Psoas muscle (tissue), 8 donors: ENCODE results near the gene CUBN. TPM values are rescaled to one million over a fixed set of nuclear protein-coding genes. Genes with fewer than 3 reads are reported as not detected.
A peak's percentile ranks its signal among the peaks of the same experiment; 100 is the strongest.

ENCODE experiments used
- ATAC-seq, 4 donors: fragments of 200-7000 bp; cut with Tn5 transposase; one replicate each; pipeline ENCODE4 v1.9.1; 2020; ENCODE audit warnings: moderate library complexity in 3 of 4, mild to moderate bottlenecking in 2 of 4
- DNase-seq, 2 donors: peaks; one replicate each; pipeline ENCODE4 v3.0.0-alpha.2; 2020
- H3K27ac ChIP-seq: fragments of 200-600 bp; one replicate; pipeline ENCODE4 v1.8.0; 2022
- H3K27me3 ChIP-seq, 3 donors: fragments of 200-600 bp in 1 of 3; one replicate each; pipeline versions ENCODE4 v1.6.1 to v1.8.0; 2013 to 2022; ENCODE audit warnings: low read length in 2 of 3, mild to moderate bottlenecking in 2 of 3, moderate library complexity in 1 of 3; ENCODE audit not compliant: insufficient read depth in 3 of 3
- H3K36me3 ChIP-seq, 2 donors: fragments of 200-600 bp in 1 of 2; one replicate each; pipeline versions ENCODE4 v1.6.1 to v1.8.0; 2013 to 2022; ENCODE audit warnings: low read depth in 1 of 2, mild to moderate bottlenecking in 1 of 2, moderate library complexity in 1 of 2; ENCODE audit not compliant: insufficient read depth in 1 of 2
- H3K4me1 ChIP-seq: fragments of 200-600 bp; one replicate; pipeline ENCODE4 v1.8.0; 2022
- H3K4me3 ChIP-seq: fragments of 200-600 bp; one replicate; pipeline ENCODE4 v1.8.0; 2022; ENCODE audit warnings: mild to moderate bottlenecking
- H3K9me3 ChIP-seq: fragments of 200-600 bp; one replicate; pipeline ENCODE4 v1.8.0; 2022
- CTCF ChIP-seq: fragments of 200-600 bp; IDR thresholded peaks from one replicate; pipeline ENCODE4 v1.8.0; 2022; ENCODE audit warnings: antibody characterized with exemption
- WGBS, 3 donors: extraction: QIAGEN DNeasy Blood & Tissue Kit; methylation state at CpG; one replicate each; pipeline versions ENCODE4 v1.1.6 to v1.1.7; 2013; 5-methylcytosine and 5-hydroxymethylcytosine counted together
- intact Hi-C, 2 donors: fragments of 100-400 bp; cut with DNase I; formaldehyde crosslinking; loops; one replicate each; pipeline versions ENCODE4 v1.11.0 to v1.14.2; 2022
- polyA plus RNA-seq, 3 donors: library from polyadenylated mRNA; stranded (reverse); fragments of 200-250 nt; gene quantifications; one replicate each; pipeline ENCODE4 v1.2.3, GENCODE V29; 2013
- total RNA-seq, 4 donors: library from RNA; stranded (reverse); fragmentation: NEBNext Ultra II Directional in 2 of 4; extraction: Animal tissue kit (Norgen Biotek cat#: 25700) in 2 of 4; gene quantifications; one replicate each; pipeline versions ENCODE4 v1.2.1 to v1.2.4, GENCODE V29; 2021 to 2023
- donor health status: healthy with polysubstance abuse.
- donor health status: DM: no; HTN: no; CAD: no; lungs with moderate emphysema.
- donor health status: Bipolar disorder and iron deficiency.
- donor health status: healthy.
- donor health status: DM: yes; HTN: yes; CAD: no.
- donor health status: DM: no; HTN: no; CAD: no.
- donor health status: DM: no; HTN: no; CAD: no.
- donor health status: DM: yes; HTN: yes; CAD: no.

Gene CUBN
- total and polyA plus RNA-seq, 7 donors = 0.07 to 1.1 (median 0.22) TPM

GRCh38 chr10:16811292-16811691 lies 318.3 kb downstream of the CUBN start:
- WGBS, 3 donors = 66 to 71% (median 67%) methylated on average over 3 of the region's 3 CpGs
- no peaks in the 10 kb centered on the region for H3K27me3 ChIP-seq
- ATAC-seq (no peak), DNase-seq (no peak)
- intact Hi-C loops = loop anchor here in 1 of 2 donors (10.0 kb wide), 3 partner anchors 376 to 1844 kb away; partner anchors contain the start of genes ARL5B, NSUN6 and PTER
- no peaks in the 10 kb centered on the region for H3K36me3 ChIP-seq
- H3K9me3 ChIP-seq = no peaks in the 10 kb centered on the region
- peaks cover 12% of the 10 kb centered on the region for H3K4me1 ChIP-seq
- no peak overlapping the region for H3K4me3 ChIP-seq
- no peak overlapping the region for H3K27ac ChIP-seq
- TF ChIP-seq CTCF = no peak

DNA sequence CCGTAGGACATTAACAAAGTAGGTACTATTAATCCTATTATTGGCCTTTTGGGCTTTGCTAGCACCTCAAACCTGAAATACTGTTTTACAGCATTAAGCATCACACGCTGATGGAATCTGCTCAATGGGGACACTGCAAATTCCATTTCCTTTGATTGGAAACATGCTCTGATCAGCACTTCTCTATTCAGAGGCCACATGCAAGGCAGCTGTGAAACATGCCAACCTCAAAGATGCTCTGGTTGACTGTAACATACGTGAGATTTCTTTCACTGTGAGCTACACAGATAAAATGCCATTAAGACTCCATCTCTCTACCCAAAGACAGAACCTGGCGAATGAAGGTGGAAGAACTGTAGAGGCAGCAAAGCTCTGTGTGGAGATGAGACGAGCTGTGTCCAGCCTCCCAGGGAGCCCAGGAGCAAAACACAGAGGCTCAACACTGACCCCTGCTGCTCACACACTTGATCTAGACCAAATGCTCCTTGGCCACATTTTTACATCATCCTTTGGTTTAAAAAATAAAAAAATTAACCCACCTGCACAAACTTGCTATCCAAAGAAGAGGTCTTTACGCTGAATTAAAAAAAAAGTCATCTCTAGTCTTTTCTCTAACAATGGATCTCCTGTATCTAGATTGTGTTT lies 320.4 kb downstream of the CUBN start:
- H3K36me3 ChIP-seq = peaks cover 0 to 3% of the 10 kb centered on the region in 2 donors
- peaks cover 6% of the 10 kb centered on the region for H3K4me1 ChIP-seq
- no peak overlapping the region for H3K27ac ChIP-seq
- no peaks in the 10 kb centered on the region for H3K9me3 ChIP-seq
- ATAC-seq = peak; percentile 52 to 81 (median 78)
- no peak overlapping the region for H3K4me3 ChIP-seq
- no peaks in the 10 kb centered on the region for H3K27me3 ChIP-seq
- intact Hi-C loops = loop anchor here in 1 of 2 donors (10.0 kb wide), 1 partner anchor 904 kb away; no protein-coding TSS in a partner anchor
- DNase-seq = peak in 1 of 2 donors; percentile 23
- 69 to 79% (median 78%) methylated on average over 6 of the region's 6 CpGs for WGBS, 3 donors
- peak; percentile 57 for TF ChIP-seq CTCF

GRCh38 chr10:16804123-16804522 lies 325.5 kb downstream of the CUBN start:
- WGBS, 3 donors = 87 to 96% (median 87%) methylated on average over 4 of the region's 4 CpGs
- Histone ChIP-seq H3K27ac (no peak overlapping the region), H3K27me3 (no peaks in the 10 kb centered on the region), H3K4me1 (peaks cover 35% of the 10 kb centered on the region), H3K36me3 (peaks cover 0 to 3% of the 10 kb centered on the region in 2 donors), H3K4me3 (no peak overlapping the region), H3K9me3 (no peaks in the 10 kb centered on the region)
- no peak for DNase-seq
- no peak for TF ChIP-seq CTCF
- intact Hi-C loops = loop anchor here in 1 of 2 donors (10.0 kb wide), 1 partner anchor 899 kb away; no protein-coding TSS in a partner anchor
- no peak for ATAC-seq

DNA sequence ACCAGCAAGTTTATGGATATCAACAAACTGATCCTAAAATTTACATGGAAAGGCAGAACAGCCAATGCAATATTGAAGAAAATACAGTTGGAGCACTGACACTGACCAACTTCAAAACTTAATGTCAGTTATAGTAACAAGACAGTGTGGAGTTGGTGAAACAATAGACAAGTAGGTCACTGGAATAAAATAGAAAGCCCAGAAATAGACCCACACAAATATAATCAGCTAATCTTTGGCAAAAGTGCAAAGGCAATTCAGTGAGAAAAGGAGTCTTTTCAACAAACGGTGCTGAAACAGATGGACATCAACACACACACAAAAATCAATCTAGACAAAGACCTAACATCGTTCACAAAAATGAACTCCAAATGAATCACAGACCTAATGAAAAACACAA lies 326.1 kb downstream of the CUBN start:
- Histone ChIP-seq H3K4me1 (peaks cover 37% of the 10 kb centered on the region), H3K27me3 (no peaks in the 10 kb centered on the region), H3K4me3 (no peak overlapping the region), H3K36me3 (peaks cover 0 to 3% of the 10 kb centered on the region in 2 donors), H3K27ac (peak overlapping the region; percentile 28), H3K9me3 (no peaks in the 10 kb centered on the region)
- ATAC-seq (peak in 2 of 4 donors; percentile 59 to 65), DNase-seq (no peak)
- no peak for TF ChIP-seq CTCF
- WGBS, 3 donors = 27 to 37% (median 32%) methylated on average over 2 of the region's 2 CpGs
- intact Hi-C loops = loop anchor here in 1 of 2 donors (10.0 kb wide), 1 partner anchor 899 kb away; no protein-coding TSS in a partner anchor
